Measurements from ENCODE around the gene YES1. TPM values are rescaled to one million over a fixed set of nuclear protein-coding genes. Genes with fewer than 3 reads are reported as not detected.
A peak's percentile ranks its signal among the peaks of the same experiment; 100 is the strongest.
"Not testable (repeated sequence)": the region's sequence is repeated elsewhere in the genome, so short reads cannot be mapped to it uniquely, and the experiment has no call there.

Gene YES1
- total RNA-seq, 1 experiment from 2014 or later: 148 TPM

- DNase-seq (ENCODE audit: low spot score): no peak
Observed at GRCh38 chr18:784470-785172, 27.4 kb downstream of the YES1 start.

- no peak for DNase-seq (ENCODE audit: low spot score)
Observed at GRCh38 chr18:778194-778927, 33.7 kb downstream of the YES1 start.

- no peak for DNase-seq (ENCODE audit: low spot score)
Observed at GRCh38 chr18:777021-777420, 35.0 kb downstream of the YES1 start.

- DNase-seq (ENCODE audit: low spot score): not testable (repeated sequence)
Observed at GRCh38 chr18:776044-776443, 36.0 kb downstream of the YES1 start.

- no peak for DNase-seq (ENCODE audit: low spot score)
Observed at GRCh38 chr18:774811-775210, 37.2 kb downstream of the YES1 start.

- no peak for DNase-seq (ENCODE audit: low spot score)
Observed at GRCh38 chr18:773980-774624, 37.9 kb downstream of the YES1 start.

- no peak for DNase-seq (ENCODE audit: low spot score)
Observed at GRCh38 chr18:770583-770961, 41.5 kb downstream of the YES1 start.

- DNase-seq (ENCODE audit: low spot score): no peak
Observed at GRCh38 chr18:767961-768360, 44.1 kb downstream of the YES1 start.

- DNase-seq (ENCODE audit: low spot score): no peak
Observed at GRCh38 chr18:767084-767882, 44.8 kb downstream of the YES1 start.

- DNase-seq (ENCODE audit: low spot score): no peak
Observed at GRCh38 chr18:766550-766860, 45.5 kb downstream of the YES1 start.

GRCh38 chr18:765764-766549, 46.1 kb downstream of the YES1 start:
- DNase-seq (ENCODE audit: low spot score): no peak

- DNase-seq (ENCODE audit: low spot score): not testable (repeated sequence)
Observed at GRCh38 chr18:759864-760263, 52.2 kb downstream of the YES1 start.

- no peak for DNase-seq (ENCODE audit: low spot score)
Observed at GRCh38 chr18:755506-755905, 56.5 kb downstream of the YES1 start.

GRCh38 chr18:754656-755055, 57.4 kb downstream of the YES1 start:
- DNase-seq (ENCODE audit: low spot score): no peak

- DNase-seq (ENCODE audit: low spot score): no peak
Observed at GRCh38 chr18:750456-750855, 61.6 kb downstream of the YES1 start.

GRCh38 chr18:744832-745597, 67.0 kb downstream of the YES1 start:
- no peak for DNase-seq (ENCODE audit: low spot score)

- DNase-seq (ENCODE audit: low spot score): peak; percentile 41
Observed at GRCh38 chr18:741931-742512, 70.0 kb downstream of the YES1 start.

GRCh38 chr18:732371-732770, 79.7 kb downstream of the YES1 start:
- no peak for DNase-seq (ENCODE audit: low spot score)

- no peak for DNase-seq (ENCODE audit: low spot score)
Observed at GRCh38 chr18:731185-731584, 80.9 kb downstream of the YES1 start.

- no peak for DNase-seq (ENCODE audit: low spot score)
Observed at GRCh38 chr18:730692-731091, 81.3 kb downstream of the YES1 start.
